Stimulated activated CD8-positive, alpha-beta memory T cell treated with anti-CD3 and anti-CD28 coated beads, Interleukin-2, amount 100 ng/mL, for 48 hours (primary cell): ENCODE measurements around the gene BEST3.

Experiments
- DNase-seq, 2 donors: peaks; one replicate each; pipeline ENCODE4 v3.0.0-alpha.2; 2020; ENCODE audit warnings: low read depth in 2 of 2

The BEST3 gene

GRCh38 chr12:69698769-69699540, at the start of gene BEST3:
Gene BEST3 (minus strand): TSS chr12:69699303. CDS start chr12:69697798, 1,505 bp downstream.
- DNase-seq, result no peak

GRCh38 chr12:69744109-69744508, 45.0 kb upstream of the BEST3 start:
- DNase-seq, result no peak

- peak; percentile 33 to 47 for DNase-seq
Observed at GRCh38 chr12:69739287-69740191, 40.4 kb upstream of the BEST3 start.

GRCh38 chr12:69738351-69739286, 39.5 kb upstream of the BEST3 start, which contains the start of gene RAB3IP:
Gene RAB3IP (plus strand): TSS chr12:69738860. CDS start chr12:69755409, 16,549 bp downstream.
- DNase-seq, result peak; percentile 93 to 94

GRCh38 chr12:69733638-69734037, 34.5 kb upstream of the BEST3 start:
- DNase-seq, result no peak

GRCh38 chr12:69732088-69732487, 33.0 kb upstream of the BEST3 start:
- no peak for DNase-seq

GRCh38 chr12:69726922-69727321, 27.8 kb upstream of the BEST3 start:
- no peak for DNase-seq

GRCh38 chr12:69720750-69721149, 21.6 kb upstream of the BEST3 start:
- no peak for DNase-seq

GRCh38 chr12:69719336-69720316, 20.5 kb upstream of the BEST3 start:
- no peak for DNase-seq

- DNase-seq, result no peak
Observed at GRCh38 chr12:69714542-69714941, 15.4 kb upstream of the BEST3 start.

- no peak for DNase-seq
Observed at GRCh38 chr12:69712826-69713225, 13.7 kb upstream of the BEST3 start.

GRCh38 chr12:69708649-69709048, 9.5 kb upstream of the BEST3 start:
- no peak for DNase-seq

GRCh38 chr12:69704357-69704756, 5.3 kb upstream of the BEST3 start:
- no peak for DNase-seq

GRCh38 chr12:69703146-69703642, 4.1 kb upstream of the BEST3 start:
- no peak for DNase-seq

- DNase-seq, result no peak
Observed at GRCh38 chr12:69701826-69702225, 2.7 kb upstream of the BEST3 start.

GRCh38 chr12:69698054-69698453, 1.0 kb downstream of the BEST3 start:
- no peak for DNase-seq

- DNase-seq, result no peak
Observed at GRCh38 chr12:69694123-69694522, 5.0 kb downstream of the BEST3 start.

- DNase-seq, result no peak
Observed at GRCh38 chr12:69689638-69690037, 9.5 kb downstream of the BEST3 start.

GRCh38 chr12:69688471-69689427, 10.4 kb downstream of the BEST3 start:
- peak in 1 of 2 donors; percentile 13 for DNase-seq
